HG03378 (cell line): ENCODE data around the gene CLCA2.

ENCODE experiments used
- ATAC-seq: cut with Tn5 transposase; IDR thresholded peaks from one replicate; pipeline ENCODE4 v1.9.1; 2021; ENCODE audit warnings: mild to moderate bottlenecking, moderate library complexity; ENCODE audit not compliant: unreplicated experiment

CLCA2 gene

GRCh38 chr1:86472152-86472551 is 48.2 kb downstream of the CLCA2 start:
- ATAC-seq: no peak

GRCh38 chr1:86472767-86473166 is 48.8 kb downstream of the CLCA2 start:
- ATAC-seq: peak; percentile 50

- ATAC-seq: no peak
Measured at GRCh38 chr1:86477256-86477655, 53.3 kb downstream of the CLCA2 start.

- ATAC-seq: no peak
Measured at GRCh38 chr1:86477682-86478081, 53.7 kb downstream of the CLCA2 start.

GRCh38 chr1:86478416-86479156 is 54.6 kb downstream of the CLCA2 start:
- ATAC-seq: no peak

GRCh38 chr1:86481966-86482365 is 58.0 kb downstream of the CLCA2 start:
- ATAC-seq: no peak

- ATAC-seq: no peak
Measured at GRCh38 chr1:86487131-86487810, 63.3 kb downstream of the CLCA2 start.

GRCh38 chr1:86487811-86488141 is 63.8 kb downstream of the CLCA2 start:
- no peak for ATAC-seq

- no peak for ATAC-seq
Measured at GRCh38 chr1:86489242-86489878, 65.4 kb downstream of the CLCA2 start.

- ATAC-seq: no peak
Measured at GRCh38 chr1:86491171-86491950, 67.4 kb downstream of the CLCA2 start.

- no peak for ATAC-seq
Measured at GRCh38 chr1:86498281-86498680, 74.3 kb downstream of the CLCA2 start.

- peak; percentile 55 for ATAC-seq
Measured at GRCh38 chr1:86499987-86500593, 76.1 kb downstream of the CLCA2 start.

- no peak for ATAC-seq
Measured at GRCh38 chr1:86500714-86501113, 76.7 kb downstream of the CLCA2 start.

GRCh38 chr1:86502125-86502646 is 78.2 kb downstream of the CLCA2 start:
- peak; percentile 73 for ATAC-seq

- ATAC-seq: peak; percentile 30
Measured at GRCh38 chr1:86502721-86503405, 78.9 kb downstream of the CLCA2 start.

- no peak for ATAC-seq
Measured at GRCh38 chr1:86503406-86504136, 79.6 kb downstream of the CLCA2 start.

- ATAC-seq: no peak
Measured at GRCh38 chr1:86504137-86504479, 80.1 kb downstream of the CLCA2 start.

GRCh38 chr1:86504895-86505563 is 81.1 kb downstream of the CLCA2 start:
- no peak for ATAC-seq

- no peak for ATAC-seq
Measured at GRCh38 chr1:86505564-86505902, 81.6 kb downstream of the CLCA2 start.
